HK-2 (cell line): ENCODE data around the gene DCAF8.

Experiments used
- DNase-seq: peaks from one replicate; pipeline ENCODE4 v3.0.0-alpha.2; 2018; ENCODE audit not compliant: unreplicated experiment

The DCAF8 gene

DNA sequence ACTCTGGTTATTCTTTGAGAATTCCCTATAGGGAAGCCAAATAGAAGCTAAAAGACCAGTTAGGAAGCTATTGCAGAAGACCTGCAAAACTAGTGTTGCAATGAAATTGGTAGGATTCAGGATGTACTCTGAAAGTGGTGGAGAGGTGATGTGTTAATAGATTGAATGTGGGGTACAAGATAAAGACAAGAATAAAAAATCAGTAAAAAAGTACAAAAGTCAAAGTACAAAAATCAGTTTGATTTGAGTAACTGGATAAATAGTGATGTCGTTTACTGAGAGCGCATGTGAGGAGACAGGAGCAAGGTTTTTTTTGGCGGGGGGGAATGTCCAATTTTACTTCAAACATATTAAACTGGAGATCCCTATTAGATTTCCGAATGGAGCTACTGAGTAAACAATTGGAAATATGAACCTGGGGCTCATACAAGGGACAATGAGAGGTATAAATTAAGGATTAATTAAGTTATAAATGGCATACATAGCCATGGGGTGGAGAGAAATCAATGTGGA lies 2.5 kb upstream of the DCAF8 start:
- DNase-seq = no peak

DNA sequence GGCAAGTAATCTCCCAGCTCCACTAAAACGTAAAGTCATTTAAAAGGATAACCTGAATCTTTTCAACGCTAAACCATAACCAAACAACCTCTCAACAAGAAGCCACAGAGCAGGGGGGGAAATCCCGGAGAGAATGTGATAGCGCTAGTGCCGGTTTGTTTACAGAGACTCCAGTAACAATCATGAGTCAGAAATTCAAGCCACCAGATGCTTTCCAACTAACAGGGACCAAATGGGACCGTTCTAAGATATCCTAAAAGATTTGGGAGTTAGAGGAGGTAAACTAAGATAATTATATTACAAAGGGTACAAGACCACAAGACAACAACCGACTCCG lies 825 bp downstream of the DCAF8 start:
- DNase-seq = peak; percentile 51

DNA sequence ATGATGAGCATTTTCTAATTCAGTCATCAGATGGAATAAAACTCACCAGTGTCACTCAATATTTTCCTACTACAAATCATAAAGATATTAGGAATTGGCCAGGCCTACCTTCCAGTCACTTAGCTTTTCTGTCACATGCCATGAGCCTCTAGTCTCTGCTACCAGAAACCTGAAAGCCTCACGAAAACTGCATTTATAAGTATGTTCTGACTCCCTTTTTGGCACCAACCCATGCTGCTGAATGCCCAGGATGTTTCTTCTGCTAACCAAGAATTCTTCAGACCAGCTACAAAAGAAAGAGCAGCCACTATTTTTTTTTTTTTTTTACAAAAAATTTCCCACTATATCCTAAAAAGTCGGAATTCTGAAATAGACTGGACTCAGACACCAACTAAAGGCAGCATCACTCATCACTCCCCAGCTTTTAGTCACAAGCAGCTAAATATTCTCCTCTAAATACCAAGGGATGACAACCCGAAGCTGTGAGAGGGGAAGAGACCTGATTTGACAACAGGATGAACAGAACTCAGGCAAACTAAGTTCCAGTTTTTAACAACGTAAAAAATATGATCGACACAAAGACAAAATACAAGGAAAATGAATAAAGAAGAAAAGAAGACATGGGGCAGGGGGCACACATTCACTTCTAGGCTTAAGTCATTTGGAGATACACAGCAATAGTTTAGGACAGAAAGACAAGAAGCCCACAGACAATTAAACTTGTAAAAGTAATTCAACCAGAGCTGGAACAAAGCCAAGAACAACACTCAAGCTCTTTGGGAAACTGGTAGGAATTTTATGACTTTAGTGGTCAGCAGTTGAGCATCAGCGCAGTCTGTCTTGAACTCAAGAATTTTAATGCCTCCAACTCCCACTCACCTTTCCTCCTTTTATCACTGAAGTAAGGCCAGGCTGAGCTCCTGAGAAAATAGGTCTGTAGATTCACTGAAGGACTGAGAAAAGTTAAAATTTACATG lies 1.7 kb downstream of the DCAF8 start:
- DNase-seq = peak; percentile 8

DNA sequence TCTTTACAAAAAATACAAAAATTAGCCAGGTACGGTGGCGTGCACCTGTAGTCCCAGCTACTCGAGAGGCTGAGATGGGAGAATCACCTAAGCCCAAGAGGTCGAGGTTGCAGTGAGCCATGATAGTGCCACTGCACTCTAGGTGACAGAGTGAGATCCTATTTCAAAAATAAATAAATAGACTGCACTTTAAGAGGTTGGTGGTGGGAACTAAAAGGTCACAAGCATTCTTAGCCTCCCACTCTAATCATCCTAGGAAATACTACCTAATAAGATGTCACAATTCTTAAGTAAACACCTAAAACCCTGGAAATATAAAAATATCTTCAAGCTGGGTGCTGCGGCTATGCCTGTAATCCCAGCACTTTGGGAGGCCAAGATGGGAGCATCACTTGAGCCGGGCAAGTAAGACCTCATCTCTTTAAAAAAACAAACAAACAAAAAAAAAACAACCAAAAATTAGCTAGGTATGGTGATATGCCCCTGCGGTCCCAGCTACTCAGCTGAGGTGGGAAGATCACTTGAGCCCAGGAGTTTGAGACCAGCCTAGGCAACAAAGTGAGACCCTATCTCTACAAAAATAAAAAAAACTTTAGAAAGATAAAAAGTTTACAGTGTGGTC lies 4.1 kb downstream of the DCAF8 start:
- DNase-seq = no peak

DNA sequence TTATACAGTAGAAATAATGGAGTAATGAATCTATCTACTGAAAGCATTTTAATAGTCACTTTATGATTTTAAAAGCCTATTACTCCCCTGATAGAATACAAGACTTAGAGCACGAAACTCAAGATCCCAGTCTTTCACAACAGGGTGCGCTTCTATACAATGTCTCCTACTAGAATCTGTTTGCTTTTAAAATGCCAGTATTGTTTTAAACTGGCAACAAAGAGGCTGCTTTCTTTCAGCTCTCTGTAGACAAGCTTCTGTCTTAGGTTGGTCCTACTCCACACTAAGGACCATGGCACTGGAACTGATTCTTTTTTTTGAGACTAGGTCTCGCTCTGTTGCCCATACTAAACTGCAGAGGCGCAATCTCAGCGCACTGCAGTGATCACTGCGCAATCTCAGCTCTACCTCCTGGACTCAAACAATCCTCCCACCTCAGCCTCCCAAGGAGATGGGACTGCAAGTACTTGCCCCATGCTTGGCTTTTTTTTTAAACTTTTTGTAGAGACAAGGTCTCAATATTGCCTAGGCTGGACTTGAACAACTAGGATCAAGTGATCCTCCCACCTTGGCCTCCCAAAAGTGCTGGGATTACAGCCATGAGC lies 4.8 kb downstream of the DCAF8 start:
- DNase-seq = no peak

DNA sequence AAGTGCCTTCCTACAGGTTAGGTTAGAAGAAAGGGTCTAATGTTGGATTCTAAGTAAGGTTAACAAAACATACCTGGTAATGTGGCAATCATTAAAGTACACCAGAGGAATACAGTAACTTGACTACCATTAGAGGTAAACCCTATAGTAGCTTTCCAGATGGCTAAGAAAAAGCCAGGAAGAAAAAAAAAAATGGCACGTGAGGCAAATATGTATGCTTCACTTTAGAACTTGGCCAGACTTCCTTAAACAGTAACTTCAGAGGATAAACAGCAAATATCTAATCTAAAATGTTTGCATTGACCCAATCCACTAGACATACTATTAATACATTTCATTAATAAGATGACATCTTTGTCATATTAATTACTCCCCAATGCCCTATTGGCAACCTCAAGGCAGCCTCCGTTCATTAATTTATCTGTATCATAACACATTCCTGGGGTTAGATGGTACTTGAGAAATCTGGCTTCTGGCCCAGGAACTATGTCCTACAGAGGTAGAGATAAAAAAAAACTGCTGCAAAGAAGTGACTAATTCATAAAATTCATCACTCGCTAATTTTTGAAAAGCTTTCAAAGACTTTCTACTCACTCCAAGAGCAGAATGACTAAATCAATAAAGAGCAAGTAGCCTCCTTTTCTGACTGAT lies 5.8 kb downstream of the DCAF8 start:
- no peak for DNase-seq

DNA sequence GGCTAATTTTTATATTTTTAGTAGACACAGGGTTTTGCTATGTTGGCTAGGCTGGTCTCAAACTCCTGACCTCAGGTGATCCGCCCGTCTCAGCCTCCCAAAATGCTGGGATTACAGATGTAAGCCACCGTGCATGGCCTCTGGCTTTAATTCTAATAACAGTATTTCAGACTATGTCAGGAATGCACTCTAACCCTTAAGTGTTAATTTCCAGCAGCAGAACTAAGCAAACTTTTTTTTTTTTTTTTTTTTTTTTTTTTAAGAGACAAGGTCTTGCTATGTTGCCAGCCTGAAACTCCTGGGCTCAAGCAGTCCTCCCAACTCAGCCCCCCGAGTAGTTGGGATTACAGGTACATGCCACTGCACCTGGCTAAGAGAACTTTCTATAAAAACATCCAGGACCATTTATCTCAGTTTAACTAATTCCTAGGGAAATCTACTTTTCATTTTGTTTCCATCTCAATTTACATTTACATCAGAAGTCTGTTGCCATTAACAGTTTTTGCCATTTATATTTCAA lies 6.5 kb downstream of the DCAF8 start:
- no peak for DNase-seq

DNA sequence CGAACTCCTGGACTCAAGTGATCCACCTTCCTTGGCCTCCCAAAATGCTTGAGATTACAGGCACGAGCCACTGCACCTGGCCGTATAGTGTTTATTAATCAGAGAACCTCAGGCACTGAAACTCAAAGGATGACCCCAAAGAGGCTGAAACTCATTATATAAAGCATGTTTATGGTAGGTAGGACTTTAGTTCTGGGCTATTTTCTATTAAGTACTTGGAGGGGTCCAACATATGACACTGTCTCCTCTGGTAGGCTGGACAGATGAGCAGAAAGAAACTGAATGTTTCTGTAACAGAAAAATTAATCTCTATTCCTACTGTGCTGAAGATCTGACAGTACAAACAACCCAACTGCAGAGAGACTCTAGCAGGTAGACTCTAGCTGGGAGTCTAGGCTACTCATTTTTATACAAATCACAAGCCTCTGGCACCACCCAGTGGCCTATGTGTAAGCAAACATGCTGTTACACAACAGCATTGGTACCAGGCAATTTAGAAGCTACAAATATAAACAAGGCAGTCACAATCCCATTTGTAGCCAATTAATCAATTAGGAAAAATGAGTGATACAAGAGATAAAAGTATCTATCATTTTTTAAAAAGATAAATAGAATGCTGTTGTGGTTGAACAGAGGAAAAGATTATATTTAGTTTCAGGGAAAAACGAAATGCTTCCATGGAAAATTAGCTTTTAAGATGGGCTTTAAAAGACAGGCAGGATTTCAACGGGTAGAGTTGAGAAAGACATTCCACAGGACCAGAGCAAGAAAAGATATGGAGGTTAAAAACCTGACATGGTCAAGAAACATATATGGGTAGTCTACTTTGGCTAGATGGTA lies 10.4 kb downstream of the DCAF8 start:
- DNase-seq = peak; percentile 33

DNA sequence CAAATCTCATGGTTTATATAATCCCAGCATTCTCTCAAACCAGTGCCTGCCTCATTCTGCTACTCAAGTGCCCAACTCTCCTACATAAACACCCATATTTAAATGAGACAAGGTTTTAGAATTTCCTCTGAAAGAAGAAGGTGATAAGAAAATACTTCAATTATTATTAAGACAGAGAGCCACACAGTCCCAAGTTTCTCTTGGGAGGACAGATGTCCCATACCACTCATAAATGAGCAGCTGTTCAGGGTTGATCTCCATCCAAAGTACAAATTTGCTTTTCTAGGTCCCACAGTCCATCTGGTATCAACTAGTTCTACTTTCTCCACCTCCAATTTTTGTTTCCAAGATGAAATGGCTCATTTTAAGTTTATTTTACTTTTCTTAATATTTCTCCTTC lies 11.3 kb downstream of the DCAF8 start:
- no peak for DNase-seq

DNA sequence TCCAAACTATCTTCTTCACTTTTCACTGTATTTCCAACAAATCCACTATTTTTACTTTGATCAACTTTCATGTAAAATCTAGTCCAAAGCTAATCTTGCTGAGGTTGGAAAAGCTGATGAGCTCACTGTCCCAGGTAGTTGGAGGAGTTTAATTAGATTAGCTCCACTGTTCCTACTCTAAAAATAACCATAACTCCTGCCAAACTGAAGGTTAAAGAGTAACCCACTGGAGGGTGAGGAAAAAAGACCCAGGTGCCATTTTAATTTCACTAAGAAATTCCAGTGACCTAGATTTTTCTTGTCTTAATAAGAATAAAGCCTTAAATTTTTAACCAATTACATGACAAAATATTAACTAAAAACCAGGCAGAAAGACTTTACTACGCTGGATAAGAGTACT lies 15.3 kb downstream of the DCAF8 start:
- no peak for DNase-seq

DNA sequence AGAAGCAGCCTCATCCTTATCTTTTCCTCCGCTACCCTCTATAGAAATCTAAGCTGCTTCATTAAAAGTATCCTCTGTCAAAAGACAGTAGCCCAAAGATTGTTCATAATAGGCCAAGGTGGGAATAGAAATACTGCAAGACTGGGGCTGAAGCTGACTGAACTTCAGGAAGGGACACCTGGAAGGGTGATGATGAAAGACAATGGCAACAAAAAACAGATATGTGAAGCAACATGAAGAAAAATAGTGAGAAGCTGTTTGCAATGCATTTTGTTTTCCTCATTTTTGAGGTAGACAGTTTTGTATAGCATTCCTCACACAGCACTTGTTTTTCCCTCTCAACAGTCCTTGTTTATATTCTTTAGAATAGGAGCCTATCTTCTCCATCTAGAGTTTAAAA lies 16.9 kb downstream of the DCAF8 start:
- no peak for DNase-seq

DNA sequence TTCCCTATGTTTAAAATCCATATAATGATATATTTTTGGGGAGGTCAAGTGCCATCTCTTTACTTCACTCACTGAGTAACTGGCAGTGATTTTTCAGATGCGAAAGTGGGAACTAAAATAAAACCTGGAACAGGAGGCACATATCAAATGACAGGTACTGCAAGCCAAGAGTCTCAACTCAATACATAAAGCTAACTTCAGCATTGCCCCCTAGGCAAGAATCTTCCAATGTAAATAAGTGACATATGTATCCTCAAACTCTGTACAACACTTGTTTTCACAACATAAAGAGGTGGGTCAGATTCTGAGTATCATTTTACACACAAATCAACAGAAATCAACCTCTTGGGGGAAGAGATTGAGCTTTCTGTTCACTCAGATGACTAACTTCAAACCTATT lies 18.1 kb downstream of the DCAF8 start:
- no peak for DNase-seq

DNA sequence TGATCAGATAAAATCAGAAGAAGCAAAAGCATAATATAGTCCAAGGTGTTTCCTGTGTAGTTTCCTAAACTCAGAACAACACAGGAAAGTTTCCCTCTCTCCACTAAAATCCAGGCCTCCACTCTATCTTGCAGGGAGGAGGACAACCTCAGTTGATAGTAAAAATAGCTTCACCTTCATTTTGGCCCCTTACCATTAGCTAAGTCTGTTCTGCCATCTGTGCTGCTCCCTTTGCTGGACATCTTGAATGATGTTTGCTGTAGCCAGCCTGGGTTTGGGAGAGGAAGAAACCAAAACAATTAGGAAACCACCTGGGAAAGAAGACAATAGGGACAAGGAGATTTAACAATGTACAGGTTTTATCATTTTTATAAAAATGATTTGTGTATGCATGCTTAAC lies 18.6 kb downstream of the DCAF8 start:
- DNase-seq = no peak

DNA sequence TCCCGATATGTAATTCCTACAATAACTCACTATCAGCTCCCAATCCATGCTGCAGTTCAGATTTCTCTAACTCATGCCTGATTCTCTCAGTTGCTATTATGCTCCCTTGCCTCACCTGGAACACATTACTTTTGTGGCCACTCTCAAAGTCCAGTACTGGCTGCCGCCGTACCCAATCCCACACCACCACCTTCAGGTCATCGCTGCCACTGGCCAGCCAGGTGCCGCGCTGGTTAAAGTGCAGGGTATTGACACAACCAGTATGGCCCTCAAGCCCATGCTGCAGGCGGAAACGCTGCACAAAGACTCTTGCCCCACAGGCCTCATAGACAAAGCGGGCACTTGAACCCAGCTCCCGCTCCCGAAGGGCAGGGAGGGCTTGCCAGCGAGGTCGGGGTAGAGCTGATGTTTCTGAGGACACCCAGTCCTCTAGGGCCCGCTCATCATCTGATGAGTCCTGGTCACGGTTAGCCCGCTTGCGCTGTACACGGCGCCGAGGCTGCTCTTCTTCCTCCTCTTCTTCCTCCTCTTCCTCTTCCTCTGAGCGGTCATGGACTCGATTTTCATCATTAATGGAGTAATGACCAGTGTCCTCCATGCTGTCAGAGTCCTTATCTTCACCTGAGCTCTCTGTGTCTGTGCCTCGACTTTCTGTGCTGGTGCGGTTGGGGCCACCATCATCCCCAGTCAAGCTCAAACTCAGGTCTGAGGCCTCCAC lies 22.6 kb downstream of the DCAF8 start:
- DNase-seq = no peak

DNA sequence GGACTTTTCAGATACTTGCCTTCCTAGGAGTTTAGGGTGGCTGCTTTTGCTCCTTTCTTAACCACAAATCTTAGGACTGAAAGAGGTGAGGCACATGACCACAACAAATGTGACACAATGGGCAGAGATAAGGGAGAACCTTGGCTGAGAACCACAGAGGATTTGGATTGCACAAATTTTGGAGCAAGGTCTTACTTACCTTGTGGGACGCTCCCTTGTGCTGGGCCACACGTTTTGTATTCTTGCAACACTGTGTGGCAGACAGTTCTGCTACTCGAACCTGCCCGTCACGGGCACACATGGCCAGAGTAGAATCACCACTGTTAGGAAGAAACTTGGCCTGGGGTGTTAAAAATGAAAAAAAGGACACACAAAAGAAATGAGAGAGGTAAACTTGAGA lies 23.9 kb downstream of the DCAF8 start:
- no peak for DNase-seq

DNA sequence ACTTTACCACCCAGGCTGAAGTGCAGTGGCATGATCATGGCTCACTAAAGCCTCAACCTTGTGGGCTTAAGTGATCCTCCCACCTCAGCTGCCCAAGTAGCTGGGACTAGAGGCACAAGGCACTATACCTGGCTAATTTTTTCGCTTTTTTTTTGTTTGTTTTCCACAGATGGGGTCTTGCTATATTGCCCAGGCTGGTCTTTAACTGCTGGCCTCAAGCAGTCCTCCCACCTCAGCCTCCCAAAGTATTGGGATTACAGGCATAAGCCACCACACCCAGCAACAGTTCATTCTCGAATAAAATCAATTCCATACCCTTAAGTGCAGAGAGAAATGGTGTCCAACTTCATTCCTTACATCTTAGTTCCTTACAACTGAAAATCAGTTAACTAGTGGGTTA lies 24.8 kb downstream of the DCAF8 start:
- no peak for DNase-seq

DNA sequence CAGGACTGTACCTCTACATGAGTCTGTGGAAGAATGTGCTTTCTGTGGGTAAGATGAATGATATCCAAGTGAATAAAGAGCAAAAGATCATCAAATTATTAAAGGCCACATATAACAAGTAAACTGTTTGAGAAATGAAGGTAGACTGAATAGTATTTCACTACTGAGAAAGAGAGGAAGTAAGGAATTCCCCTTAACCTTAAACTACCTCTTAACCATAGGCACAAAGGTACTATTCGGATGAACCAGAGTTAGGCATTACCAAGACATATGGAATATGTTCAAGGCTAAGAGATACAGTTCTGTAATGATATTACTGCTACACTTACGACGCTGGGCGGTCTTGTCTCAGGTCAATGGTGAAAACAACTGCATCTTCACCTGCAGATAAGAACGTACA lies 25.5 kb downstream of the DCAF8 start:
- no peak for DNase-seq

DNA sequence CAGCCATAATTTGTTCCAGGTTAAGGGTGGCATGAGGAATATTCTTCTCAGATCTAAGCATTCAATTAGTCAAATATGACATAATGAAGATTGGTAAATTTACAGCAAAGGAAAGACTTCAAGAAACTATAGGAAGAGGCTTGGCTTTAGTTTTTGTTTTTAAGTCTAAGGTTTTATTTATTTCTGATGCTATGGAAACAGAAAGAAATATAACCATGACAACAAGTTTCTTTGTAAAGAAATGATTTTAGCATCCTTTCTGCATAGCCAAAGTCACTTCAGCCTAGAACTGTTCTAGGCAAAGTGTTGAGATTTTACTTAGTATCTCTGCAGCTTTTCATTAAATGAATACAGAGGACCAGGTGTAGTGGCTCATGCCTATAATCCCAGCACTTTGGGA lies 29.4 kb downstream of the DCAF8 start:
- no peak for DNase-seq

DNA sequence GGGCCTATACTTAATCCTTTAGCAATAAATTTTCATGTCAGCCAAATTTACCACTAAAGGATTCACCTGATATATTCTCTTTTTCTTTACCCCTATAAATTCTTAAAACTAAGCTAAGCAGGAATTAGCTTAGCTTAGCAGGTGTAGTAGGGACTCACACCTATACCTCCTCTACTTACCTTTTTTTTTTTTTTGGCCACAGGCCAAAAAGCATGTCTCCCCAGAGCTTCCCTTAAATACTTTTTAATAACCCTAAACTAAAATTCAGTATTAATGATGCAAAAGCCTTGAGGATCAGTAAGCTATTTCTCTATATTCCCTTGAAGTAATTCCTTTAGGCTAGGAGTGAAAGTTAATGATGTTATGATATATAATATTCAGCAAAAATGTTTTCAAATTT lies 33.9 kb downstream of the DCAF8 start:
- no peak for DNase-seq

DNA sequence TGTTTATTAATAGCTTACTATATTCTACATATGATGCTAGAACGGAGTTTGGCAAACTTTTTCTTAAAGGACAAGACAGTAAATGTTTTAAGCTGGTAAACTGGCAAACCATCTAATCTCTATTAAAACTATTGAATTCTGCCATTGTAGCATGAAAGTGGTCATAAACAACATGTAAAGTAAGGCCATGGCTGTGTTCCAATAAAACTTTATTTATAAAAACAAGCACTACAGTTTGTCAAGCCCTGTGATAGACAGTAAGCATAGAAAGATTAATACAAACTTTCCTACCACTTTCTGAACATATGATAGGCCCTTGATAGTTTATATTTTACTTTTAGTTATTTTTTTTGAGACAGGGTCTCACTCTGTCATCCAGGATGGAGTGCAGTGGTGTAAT lies 34.8 kb downstream of the DCAF8 start:
- DNase-seq = no peak

DNA sequence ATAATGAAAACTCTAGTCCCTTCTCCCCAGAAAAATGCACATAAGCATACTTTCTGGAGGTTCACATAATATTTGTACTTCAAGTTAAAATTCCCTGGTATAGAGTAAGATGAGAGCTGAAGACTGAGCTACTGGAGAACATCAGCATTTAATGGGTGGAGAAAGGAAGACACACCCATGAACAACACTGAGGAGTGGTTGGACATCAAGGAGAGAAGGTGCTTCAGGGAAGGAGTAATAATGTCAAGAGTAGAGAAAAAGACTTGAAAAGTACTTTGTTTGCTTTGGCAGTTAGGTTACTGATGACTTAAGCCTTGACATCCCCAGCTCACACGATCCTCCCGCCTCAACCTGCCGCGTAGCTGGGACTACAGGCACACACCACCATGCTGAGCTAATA lies 35.3 kb downstream of the DCAF8 start:
- DNase-seq = no peak
